ENCODE results near the gene EHMT1.
"Not testable (repeated sequence)": the region's sequence is repeated elsewhere in the genome, so short reads cannot be mapped to it uniquely, and the experiment has no call there.

Gene EHMT1

DNA sequence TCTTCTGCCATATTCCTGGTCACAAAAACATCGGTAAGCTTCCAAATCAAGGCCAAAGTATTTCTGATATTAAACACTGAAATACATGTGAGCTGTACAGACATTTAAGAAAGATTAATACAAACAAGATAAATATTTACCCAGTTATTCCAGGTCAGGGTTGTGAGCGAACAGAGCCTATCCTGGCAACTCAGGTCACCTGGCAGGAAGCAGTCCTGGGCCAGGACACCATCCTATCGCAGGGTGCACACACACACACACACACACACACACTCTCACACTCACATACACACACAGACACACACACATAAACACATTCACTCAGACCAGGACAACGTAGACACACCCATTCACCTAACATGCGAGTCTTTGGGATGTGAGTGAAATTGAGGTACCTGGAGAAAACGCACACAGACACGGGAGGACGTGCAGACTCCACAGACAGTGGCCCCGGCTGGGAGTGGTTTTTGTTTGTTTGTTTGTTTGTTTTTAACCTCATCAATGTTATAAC is 176.4 kb downstream of the EHMT1 start:
- DNase-seq: no peak

DNA sequence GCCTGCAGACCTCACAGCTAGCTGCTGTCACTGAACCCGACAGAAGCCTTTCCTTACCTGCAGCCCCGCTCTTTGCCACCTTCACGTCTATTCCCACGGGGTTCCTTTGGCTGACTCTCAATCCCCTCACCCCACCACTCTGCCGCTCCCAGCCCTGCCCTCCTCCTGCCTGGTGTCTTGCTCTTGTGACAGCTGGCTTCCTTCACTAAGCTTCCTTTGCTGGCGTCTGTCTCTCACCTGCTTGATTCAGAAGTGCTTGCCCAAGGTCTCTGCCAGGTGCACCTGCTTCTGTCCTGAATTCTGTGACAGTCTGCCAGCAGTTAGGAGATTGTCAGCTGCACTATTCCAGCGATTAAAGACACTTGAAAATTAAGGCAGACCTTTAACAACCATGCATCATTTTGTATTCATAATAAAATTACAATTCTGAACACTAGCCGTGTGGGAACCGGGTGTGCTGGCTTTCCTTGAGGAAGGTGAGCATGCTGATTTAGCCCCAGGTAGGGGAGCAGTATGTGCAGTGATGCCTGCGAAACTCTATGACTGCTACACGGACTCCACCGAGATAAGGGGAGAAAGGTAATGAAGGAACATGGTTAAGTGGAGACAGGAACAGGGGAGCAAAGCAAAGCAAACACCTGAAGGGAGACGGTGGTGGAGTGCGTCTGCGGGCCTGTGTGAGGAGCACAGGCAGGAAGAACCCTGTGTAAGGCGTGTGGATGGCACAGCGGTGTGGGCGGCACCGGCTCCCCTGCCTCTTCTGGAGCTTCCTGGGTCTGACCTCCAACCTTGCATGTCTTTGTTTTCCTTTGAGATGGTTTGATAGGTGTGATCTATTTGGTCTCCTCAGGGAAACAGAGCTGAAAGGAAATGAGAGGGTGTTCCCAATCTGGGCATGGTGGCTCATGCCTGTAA is 178.7 kb downstream of the EHMT1 start:
- no peak for DNase-seq

- DNase-seq: no peak
Measured at GRCh38 chr9:137798142-137798541, 179.3 kb downstream of the EHMT1 start.

GRCh38 chr9:137798901-137799629 is 180.3 kb downstream of the EHMT1 start:
- no peak for DNase-seq

- DNase-seq: no peak
Measured at GRCh38 chr9:137799630-137799983, 180.8 kb downstream of the EHMT1 start.

DNA sequence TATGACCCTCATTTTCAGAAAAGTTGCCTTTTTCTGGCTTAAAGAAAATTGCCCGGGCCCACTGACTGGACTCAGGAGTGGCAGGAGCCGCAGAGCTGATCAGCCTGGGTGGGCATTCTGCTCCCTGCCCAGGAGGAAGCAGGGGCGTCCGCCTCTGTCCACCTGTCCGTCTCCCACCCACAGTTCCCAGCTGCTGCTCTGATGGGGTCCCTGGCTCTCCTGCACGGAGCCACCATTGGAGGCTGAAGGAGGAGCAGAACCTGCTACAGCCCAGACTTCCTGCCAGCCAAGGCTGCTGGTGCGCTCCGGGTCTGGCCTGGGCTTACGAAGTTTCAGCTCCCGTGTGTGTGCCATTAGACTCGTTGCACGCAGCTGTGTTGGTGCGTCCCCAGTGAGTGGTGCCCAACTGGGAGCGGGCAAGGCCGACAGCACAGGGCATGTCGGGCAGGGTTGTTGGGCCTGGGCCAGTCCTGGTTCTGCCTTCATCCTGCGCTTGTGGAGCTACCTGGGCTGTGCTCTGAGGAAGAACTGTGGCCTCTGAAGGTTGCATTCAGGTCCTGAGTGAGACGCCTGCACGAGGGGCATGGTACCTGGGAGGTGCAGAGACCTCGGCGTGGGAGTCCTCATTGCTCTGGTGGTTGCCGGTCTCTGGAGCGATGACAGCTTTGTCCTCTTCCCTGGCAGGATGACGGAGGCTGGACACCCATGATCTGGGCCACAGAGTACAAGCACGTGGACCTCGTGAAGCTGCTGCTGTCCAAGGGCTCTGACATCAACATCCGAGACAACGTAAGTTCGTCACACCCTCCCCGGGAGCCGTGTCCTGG is 181.6 kb downstream of the EHMT1 start:
- DNase-seq: no peak

GRCh38 chr9:137801023-137801319 is 182.2 kb downstream of the EHMT1 start:
- DNase-seq: no peak

- no peak for DNase-seq
Measured at GRCh38 chr9:137802021-137802420, 183.2 kb downstream of the EHMT1 start.

GRCh38 chr9:137802521-137803243 is 183.9 kb downstream of the EHMT1 start:
- no peak for DNase-seq

GRCh38 chr9:137804908-137805630 is 186.3 kb downstream of the EHMT1 start:
- DNase-seq: no peak

DNA sequence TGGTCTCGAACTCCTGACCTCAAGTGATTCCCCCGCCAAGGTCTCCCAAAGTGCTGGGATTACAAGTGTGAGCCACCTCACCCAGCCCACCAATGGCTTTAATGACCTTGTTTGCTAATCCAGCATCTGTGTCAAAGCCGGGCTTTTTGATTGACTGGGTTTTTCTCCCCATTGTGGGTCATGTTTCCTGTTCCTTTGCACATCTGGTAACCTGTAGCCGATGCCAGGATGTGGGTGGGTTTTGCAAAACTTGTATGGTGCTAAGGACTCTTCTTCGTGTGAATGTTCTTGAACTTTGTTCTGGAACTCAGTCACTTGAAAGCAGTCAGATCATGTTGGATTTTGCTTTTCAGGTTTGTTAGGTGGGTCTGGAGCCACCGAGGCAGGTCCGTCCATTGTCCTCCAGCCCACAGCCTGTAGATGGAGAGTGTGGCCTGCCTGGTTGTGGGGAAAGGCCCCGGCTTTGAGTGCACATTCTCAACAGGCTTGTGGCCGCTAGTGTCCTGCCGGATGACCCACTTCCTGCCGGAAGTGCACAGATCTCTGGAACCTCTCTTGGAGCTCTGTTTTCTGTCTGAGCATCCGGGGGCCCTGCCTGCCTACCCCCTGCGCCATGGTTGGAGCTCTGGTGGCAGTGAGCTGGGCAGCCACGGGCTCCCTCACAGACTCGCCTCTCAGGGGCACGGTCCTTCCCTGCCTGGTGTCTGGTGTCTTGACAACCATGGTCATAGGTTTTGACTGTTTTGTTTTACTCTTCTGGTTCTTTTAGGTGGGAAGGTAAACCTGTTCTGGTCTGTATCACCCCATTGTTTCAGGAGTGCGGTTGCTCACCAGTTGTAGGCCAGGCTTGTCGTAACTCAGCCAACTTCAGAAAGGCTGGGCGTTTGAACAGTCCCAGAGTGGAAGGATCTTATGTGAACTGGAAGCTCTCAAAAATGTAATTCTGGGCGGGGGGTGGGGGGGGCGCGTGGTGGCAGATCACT is 189.2 kb downstream of the EHMT1 start:
- no peak for DNase-seq

- DNase-seq: no peak
Measured at GRCh38 chr9:137809040-137809576, 190.3 kb downstream of the EHMT1 start.

DNA sequence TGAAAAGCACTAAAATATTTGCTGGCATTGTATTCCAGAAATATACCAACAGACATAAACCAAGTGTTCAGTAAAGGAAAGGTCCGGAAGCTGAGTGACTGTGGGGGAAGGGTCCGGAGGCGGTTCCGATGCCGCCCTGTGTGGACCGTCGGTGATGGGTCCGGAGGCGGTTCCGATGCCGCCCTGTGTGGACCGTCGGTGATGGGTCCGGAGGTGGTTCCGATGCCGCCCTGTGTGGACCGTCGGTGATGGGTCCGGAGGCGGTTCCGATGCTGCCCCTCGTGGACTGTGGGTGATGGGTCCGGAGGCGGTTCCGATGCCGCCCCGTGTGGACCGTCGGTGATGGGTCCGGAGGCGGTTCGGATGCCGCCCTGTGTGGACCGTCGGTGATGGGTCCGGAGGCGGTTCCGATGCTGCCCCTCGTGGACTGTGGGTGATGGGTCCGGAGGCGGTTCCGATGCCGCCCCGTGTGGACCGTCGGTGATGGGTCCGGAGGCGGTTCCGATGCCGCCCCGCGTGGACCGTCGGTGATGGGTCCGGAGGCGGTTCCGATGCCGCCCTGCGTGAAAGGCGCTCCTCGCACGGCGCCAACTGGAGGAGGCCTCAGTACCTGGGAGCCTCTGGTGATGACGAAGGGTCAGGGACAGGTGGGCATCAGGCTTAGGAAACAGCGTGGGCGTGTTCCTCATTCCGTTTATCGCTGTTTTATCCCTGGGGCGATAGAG is 191.1 kb downstream of the EHMT1 start:
- not testable (repeated sequence) for DNase-seq

DNA sequence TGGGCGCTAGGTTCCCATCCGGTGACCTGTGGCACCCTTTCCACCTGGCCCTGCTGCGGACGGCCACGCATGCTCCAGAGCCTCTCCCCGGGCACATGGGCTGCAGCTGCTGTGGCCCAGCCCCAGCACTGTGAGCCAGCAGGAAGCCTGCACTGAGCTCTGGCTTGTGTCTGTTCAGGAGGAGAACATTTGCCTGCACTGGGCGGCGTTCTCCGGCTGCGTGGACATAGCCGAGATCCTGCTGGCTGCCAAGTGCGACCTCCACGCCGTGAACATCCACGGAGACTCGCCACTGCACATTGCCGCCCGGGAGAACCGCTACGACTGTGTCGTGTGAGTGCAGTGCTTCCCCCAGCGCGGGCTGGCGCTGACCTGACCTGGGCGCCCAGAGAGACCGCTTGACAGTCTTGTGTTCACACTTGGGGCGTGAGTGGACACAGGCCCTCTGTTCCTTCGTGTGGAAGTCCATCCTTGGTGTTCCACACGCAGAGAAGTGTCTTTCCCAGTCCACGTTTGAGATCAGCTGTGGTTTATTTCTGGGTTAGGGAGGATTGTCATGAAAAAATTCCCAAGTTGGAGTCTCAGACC is 192.6 kb downstream of the EHMT1 start:
- DNase-seq: no peak

- DNase-seq: no peak
Measured at GRCh38 chr9:137812356-137813023, 193.7 kb downstream of the EHMT1 start.

- DNase-seq: no peak
Measured at GRCh38 chr9:137813167-137813566, 194.4 kb downstream of the EHMT1 start.

- DNase-seq: no peak
Measured at GRCh38 chr9:137813651-137814415, 195.0 kb downstream of the EHMT1 start.

DNA sequence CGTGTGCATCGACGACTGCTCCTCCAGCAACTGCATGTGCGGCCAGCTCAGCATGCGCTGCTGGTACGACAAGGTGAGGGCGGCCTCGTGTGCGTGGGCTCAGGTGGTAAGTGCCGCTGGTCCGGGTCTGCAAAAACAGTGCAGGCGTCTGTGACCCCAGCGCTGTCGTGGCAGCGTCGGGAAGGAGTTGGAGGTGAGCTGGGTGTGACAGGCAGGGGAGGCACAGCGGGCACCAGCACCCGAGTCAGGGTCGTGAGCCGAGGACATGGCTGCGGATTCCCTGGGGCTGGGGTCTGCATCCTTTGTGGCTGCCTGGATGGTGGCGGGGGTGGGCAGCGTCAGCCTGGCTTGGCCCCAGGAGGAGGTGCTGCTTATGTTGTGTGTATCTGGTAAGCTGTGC is 195.6 kb downstream of the EHMT1 start:
- DNase-seq: no peak
